SK-N-SH treated with all-trans-retinoic acid at 6 μM for 48 hours (cell line): ENCODE data around the gene FNDC1.

ENCODE experiments used
- ATAC-seq: fragments of 200-7000 bp; cut with Tn5 transposase; 3 replicates; pipeline ENCODE4 v1.9.1; 2020; ENCODE audit warnings: mild to moderate bottlenecking, moderate library complexity
- ARNTL ChIP-seq: fragments of 450-650 bp; formaldehyde crosslinking; IDR thresholded peaks from 2 replicates; pipeline ENCODE4 v1.5.0; 2020; ENCODE audit warnings: low read depth, mild to moderate bottlenecking, moderate library complexity, borderline replicate concordance
- BACH2 ChIP-seq: fragments of 250-450 bp; sonication (Bioruptor Pico); IDR thresholded peaks from 2 replicates; pipeline ENCODE4 v1.9.0; 2021; ENCODE audit warnings: mild to moderate bottlenecking, borderline replicate concordance
- CREB5 ChIP-seq: fragments of 250-450 bp; sonication (Bioruptor Pico); IDR thresholded peaks from 2 replicates; pipeline ENCODE4 v1.5.1; 2020; ENCODE audit warnings: low read depth, mild to moderate bottlenecking, moderate library complexity
- CSDC2 ChIP-seq: fragments of 250-450 bp; sonication (Bioruptor Pico); IDR thresholded peaks from 2 replicates; pipeline ENCODE4 v1.5.0; 2020; ENCODE audit warnings: mild to moderate bottlenecking, moderate library complexity
- ESRRG ChIP-seq: fragments of 250-450 bp; sonication (Bioruptor Pico); IDR thresholded peaks from 2 replicates; pipeline ENCODE4 v1.6.1; 2021; ENCODE audit warnings: mild to moderate bottlenecking
- ISL1 ChIP-seq: fragments of 250-450 bp; sonication (Bioruptor Pico); IDR thresholded peaks from 2 replicates; pipeline ENCODE4 v2.1.2; 2022; ENCODE audit warnings: mild to moderate bottlenecking, moderate library complexity
- OSR1 ChIP-seq: fragments of 250-450 bp; sonication (Bioruptor Pico); IDR thresholded peaks from 2 replicates; pipeline ENCODE4 v1.8.0; 2022; ENCODE audit warnings: moderate library complexity, mild to moderate bottlenecking, inconsistent platforms
- PATZ1 ChIP-seq: fragments of 250-450 bp; sonication (Bioruptor Pico); IDR thresholded peaks from 2 replicates; pipeline ENCODE4 v1.8.0; 2020; ENCODE audit warnings: mild to moderate bottlenecking, moderate library complexity, borderline replicate concordance
- POU6F1 ChIP-seq: fragments of 250-450 bp; sonication (Bioruptor Pico); IDR thresholded peaks from 2 replicates; pipeline ENCODE4 v1.8.0; 2021; ENCODE audit warnings: low read depth, mild to moderate bottlenecking, moderate library complexity, borderline replicate concordance
- PPARA ChIP-seq: fragments of 250-450 bp; sonication (Bioruptor Pico); IDR thresholded peaks from 2 replicates; pipeline ENCODE4 v1.5.0; 2020; ENCODE audit warnings: mild to moderate bottlenecking, borderline replicate concordance
- RARB ChIP-seq: fragments of 250-450 bp; sonication (Bioruptor Pico); IDR thresholded peaks from 2 replicates; pipeline ENCODE4 v1.8.0; 2021; ENCODE audit warnings: mild to moderate bottlenecking, moderate library complexity
- SNAI2 ChIP-seq: fragments of 250-450 bp; sonication (Bioruptor Pico); IDR thresholded peaks from 2 replicates; pipeline ENCODE4 v1.5.0; 2020; ENCODE audit warnings: mild to moderate bottlenecking, moderate library complexity
- TCF4 ChIP-seq: fragments of 250-450 bp; sonication (Bioruptor Pico); IDR thresholded peaks from 2 replicates; pipeline ENCODE4 v1.8.0; 2021; ENCODE audit warnings: mild to moderate bottlenecking, moderate library complexity, borderline replicate concordance
- TOX ChIP-seq: fragments of 250-450 bp; sonication (Bioruptor Pico); IDR thresholded peaks from 2 replicates; pipeline ENCODE4 v1.8.0; 2021; ENCODE audit warnings: mild to moderate bottlenecking, moderate library complexity, borderline replicate concordance
- ZFP3 ChIP-seq: fragments of 250-450 bp; sonication (Bioruptor Pico); IDR thresholded peaks from 2 replicates; pipeline ENCODE4 v1.5.0; 2020; ENCODE audit warnings: mild to moderate bottlenecking, moderate library complexity
- ZFP30 ChIP-seq: fragments of 450-650 bp; formaldehyde crosslinking; IDR thresholded peaks from 2 replicates; pipeline ENCODE4 v1.5.0; 2022; ENCODE audit warnings: mild to moderate bottlenecking, moderate library complexity
- ZNF565 ChIP-seq: fragments of 450-650 bp; formaldehyde crosslinking; conservative IDR thresholded peaks from 2 replicates; pipeline ENCODE4 v1.5.0; 2020; ENCODE audit warnings: low read depth, mild to moderate bottlenecking, moderate library complexity
- TF ChIP-seq, protein P1 (sequence below): fragments of 250-450 bp; sonication (Bioruptor Pico); IDR thresholded peaks from 2 replicates; pipeline ENCODE4 v1.5.0; 2020; ENCODE audit warnings: mild to moderate bottlenecking, moderate library complexity
- TF ChIP-seq, protein P2 (sequence below): fragments of 250-450 bp; sonication (Bioruptor Pico); IDR thresholded peaks from 2 replicates; pipeline ENCODE4 v1.5.1; 2021; ENCODE audit warnings: mild to moderate bottlenecking, moderate library complexity

The FNDC1 gene

GRCh38 chr6:159137676-159138075 lies 31.5 kb upstream of the FNDC1 start (continued):
- TF ChIP-seq, protein P1, sequence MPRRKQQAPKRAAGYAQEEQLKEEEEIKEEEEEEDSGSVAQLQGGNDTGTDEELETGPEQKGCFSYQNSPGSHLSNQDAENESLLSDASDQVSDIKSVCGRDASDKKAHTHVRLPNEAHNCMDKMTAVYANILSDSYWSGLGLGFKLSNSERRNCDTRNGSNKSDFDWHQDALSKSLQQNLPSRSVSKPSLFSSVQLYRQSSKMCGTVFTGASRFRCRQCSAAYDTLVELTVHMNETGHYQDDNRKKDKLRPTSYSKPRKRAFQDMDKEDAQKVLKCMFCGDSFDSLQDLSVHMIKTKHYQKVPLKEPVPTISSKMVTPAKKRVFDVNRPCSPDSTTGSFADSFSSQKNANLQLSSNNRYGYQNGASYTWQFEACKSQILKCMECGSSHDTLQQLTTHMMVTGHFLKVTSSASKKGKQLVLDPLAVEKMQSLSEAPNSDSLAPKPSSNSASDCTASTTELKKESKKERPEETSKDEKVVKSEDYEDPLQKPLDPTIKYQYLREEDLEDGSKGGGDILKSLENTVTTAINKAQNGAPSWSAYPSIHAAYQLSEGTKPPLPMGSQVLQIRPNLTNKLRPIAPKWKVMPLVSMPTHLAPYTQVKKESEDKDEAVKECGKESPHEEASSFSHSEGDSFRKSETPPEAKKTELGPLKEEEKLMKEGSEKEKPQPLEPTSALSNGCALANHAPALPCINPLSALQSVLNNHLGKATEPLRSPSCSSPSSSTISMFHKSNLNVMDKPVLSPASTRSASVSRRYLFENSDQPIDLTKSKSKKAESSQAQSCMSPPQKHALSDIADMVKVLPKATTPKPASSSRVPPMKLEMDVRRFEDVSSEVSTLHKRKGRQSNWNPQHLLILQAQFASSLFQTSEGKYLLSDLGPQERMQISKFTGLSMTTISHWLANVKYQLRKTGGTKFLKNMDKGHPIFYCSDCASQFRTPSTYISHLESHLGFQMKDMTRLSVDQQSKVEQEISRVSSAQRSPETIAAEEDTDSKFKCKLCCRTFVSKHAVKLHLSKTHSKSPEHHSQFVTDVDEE, result no peak
- TF ChIP-seq SNAI2, result no peak
- TF ChIP-seq OSR1, result no peak
- no peak for TF ChIP-seq ARNTL (CRISPR knock-in tag)

DNA sequence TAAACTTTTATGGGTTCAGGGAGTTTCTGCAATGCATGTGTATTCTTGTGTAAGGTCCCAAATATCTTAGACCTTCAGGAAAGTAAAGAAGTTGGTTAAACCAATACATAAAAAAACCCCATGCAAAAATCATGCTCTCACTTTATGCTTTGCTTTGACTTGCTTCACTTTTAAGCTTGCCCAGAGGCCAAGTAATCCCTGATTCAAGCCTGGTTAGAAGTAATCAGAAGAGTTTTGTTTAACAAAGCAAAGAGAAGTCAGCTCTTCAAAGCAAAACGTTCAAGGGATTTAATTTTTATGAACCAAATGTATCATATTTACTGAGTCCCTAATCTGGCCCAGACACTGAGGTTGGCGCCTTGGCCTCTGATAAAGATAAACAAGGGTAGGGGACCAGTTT lies 26.7 kb upstream of the FNDC1 start:
- ATAC-seq, result no peak
- TF ChIP-seq TCF4 (no peak), POU6F1 (CRISPR knock-in tag) (no peak), ZNF565 (CRISPR knock-in tag) (no peak), PATZ1 (CRISPR knock-in tag) (no peak), CSDC2 (no peak), ESRRG (no peak), CREB5 (CRISPR knock-in tag) (no peak), TOX (CRISPR knock-in tag) (no peak), RARB (CRISPR knock-in tag) (no peak), ZFP3 (CRISPR knock-in tag) (no peak)
- TF ChIP-seq, protein P2, sequence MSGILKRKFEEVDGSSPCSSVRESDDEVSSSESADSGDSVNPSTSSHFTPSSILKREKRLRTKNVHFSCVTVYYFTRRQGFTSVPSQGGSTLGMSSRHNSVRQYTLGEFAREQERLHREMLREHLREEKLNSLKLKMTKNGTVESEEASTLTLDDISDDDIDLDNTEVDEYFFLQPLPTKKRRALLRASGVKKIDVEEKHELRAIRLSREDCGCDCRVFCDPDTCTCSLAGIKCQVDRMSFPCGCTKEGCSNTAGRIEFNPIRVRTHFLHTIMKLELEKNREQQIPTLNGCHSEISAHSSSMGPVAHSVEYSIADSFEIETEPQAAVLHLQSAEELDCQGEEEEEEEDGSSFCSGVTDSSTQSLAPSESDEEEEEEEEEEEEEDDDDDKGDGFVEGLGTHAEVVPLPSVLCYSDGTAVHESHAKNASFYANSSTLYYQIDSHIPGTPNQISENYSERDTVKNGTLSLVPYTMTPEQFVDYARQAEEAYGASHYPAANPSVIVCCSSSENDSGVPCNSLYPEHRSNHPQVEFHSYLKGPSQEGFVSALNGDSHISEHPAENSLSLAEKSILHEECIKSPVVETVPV (CRISPR knock-in tag), result no peak

GRCh38 chr6:159148641-159149040 lies 20.6 kb upstream of the FNDC1 start:
- no peak for ATAC-seq
- no peak for TF ChIP-seq ARNTL (CRISPR knock-in tag)
- no peak for TF ChIP-seq ESRRG
- no peak for TF ChIP-seq POU6F1 (CRISPR knock-in tag)
- TF ChIP-seq, protein P2 (CRISPR knock-in tag), result no peak
- TF ChIP-seq ZNF565 (CRISPR knock-in tag), result no peak
- TF ChIP-seq BACH2 (CRISPR knock-in tag), result no peak
- no peak for TF ChIP-seq PPARA
- TF ChIP-seq TCF4, result no peak
- no peak for TF ChIP-seq SNAI2
- TF ChIP-seq PATZ1 (CRISPR knock-in tag), result no peak
- no peak for TF ChIP-seq ISL1 (CRISPR knock-in tag)
- no peak for TF ChIP-seq CREB5 (CRISPR knock-in tag)
- TF ChIP-seq OSR1, result no peak
- TF ChIP-seq ZFP30 (CRISPR knock-in tag), result no peak
